Activated CD8-positive, alpha-beta T cell treated with anti-CD3 and anti-CD28 coated beads, Interleukin-2, amount 10 ng/mL, durations not matched to agents 7 days and 5 days (primary cell): Measurements from ENCODE around the gene MLEC. TPM values are rescaled to one million over a fixed set of nuclear protein-coding genes. Genes with fewer than 3 reads are reported as not detected.
A peak's percentile ranks its signal among the peaks of the same experiment; 100 is the strongest.

Experiments used
- ATAC-seq: fragments of 150-1000 bp; cut with Tn5 transposase; one replicate; pipeline ENCODE4 v1.10.0; 2021; ENCODE audit warnings: moderate library complexity
- CTCF ChIA-PET: fragments of 350-600 bp; sonication (Branson Sonifier 250); formaldehyde crosslinking; loops from one replicate; lab custom pipeline; 2021; ENCODE audit warnings: antibody characterized with exemption; lab: Charles Lee
- POLR2A ChIA-PET: fragments of 350-600 bp; sonication (Branson Sonifier 250); formaldehyde crosslinking; loops from one replicate; lab custom pipeline; 2021; ENCODE audit warnings: antibody characterized with exemption; lab: Charles Lee
- DNase-seq: peaks from one replicate; pipeline ENCODE4 v3.0.0-alpha.2; 2020
- H3K27ac Mint-ChIP-seq: one replicate; pipeline ENCODE4 v1.8.0; 2021; ENCODE audit warnings: mild to moderate bottlenecking, mixed read lengths
- H3K27me3 Mint-ChIP-seq: one replicate; pipeline ENCODE4 v1.8.0; 2021; ENCODE audit warnings: low read depth, mixed read lengths
- H3K36me3 Mint-ChIP-seq: one replicate; pipeline ENCODE4 v1.8.0; 2021; ENCODE audit warnings: low read depth, mixed read lengths
- H3K4me1 Mint-ChIP-seq: one replicate; pipeline ENCODE4 v1.8.0; 2021; ENCODE audit warnings: low read depth, mixed read lengths
- H3K4me3 Mint-ChIP-seq: one replicate; pipeline ENCODE4 v1.8.0; 2021; ENCODE audit warnings: mild to moderate bottlenecking, mixed read lengths
- H3K9me3 Mint-ChIP-seq: one replicate; pipeline ENCODE4 v1.8.0; 2022; ENCODE audit warnings: mixed read lengths; ENCODE audit not compliant: insufficient read depth
- total RNA-seq, 2 experiments: library from RNA; stranded (reverse); gene quantifications; one replicate each; pipeline ENCODE4 v1.2.3, GENCODE V29; 2021

MLEC gene
- 100 to 1,000 TPM in 1 of 2 experiments, 10 to 100 TPM in 1; 95.0 to 102 TPM for total RNA-seq

GRCh38 chr12:120686690-120687577, at the start of gene MLEC:
Gene MLEC (plus strand): TSS chr12:120687149. CDS start chr12:120687297, 148 bp downstream.
- Mint-ChIP-seq H3K36me3 (no peaks in the 10 kb centered on the region), H3K9me3 (no peaks in the 10 kb centered on the region), H3K4me3 (peak within 1 kb of the TSS; percentile 93), H3K4me1 (peaks cover 54% of the 10 kb centered on the region), H3K27ac (peak within 1 kb of the TSS; percentile 81), H3K27me3 (no peaks in the 10 kb centered on the region)
- POLR2A ChIA-PET: interaction anchor here (0.6 to 1.7 kb wide), 6 partner anchors 9 to 394 kb away, joined by 3 to 5 read pairs (median 3); partner anchors contain the start of genes COQ5 and RNU4-1
- ATAC-seq (peak; percentile 87), DNase-seq (peak; percentile 99)
- CTCF ChIA-PET: interaction anchor here (0.6 to 10.4 kb wide), 9 partner anchors 13 to 384 kb away, joined by 3 to 98 read pairs (median 3); partner anchors contain the start of genes POP5, SIRT4 and UNC119B

DNA sequence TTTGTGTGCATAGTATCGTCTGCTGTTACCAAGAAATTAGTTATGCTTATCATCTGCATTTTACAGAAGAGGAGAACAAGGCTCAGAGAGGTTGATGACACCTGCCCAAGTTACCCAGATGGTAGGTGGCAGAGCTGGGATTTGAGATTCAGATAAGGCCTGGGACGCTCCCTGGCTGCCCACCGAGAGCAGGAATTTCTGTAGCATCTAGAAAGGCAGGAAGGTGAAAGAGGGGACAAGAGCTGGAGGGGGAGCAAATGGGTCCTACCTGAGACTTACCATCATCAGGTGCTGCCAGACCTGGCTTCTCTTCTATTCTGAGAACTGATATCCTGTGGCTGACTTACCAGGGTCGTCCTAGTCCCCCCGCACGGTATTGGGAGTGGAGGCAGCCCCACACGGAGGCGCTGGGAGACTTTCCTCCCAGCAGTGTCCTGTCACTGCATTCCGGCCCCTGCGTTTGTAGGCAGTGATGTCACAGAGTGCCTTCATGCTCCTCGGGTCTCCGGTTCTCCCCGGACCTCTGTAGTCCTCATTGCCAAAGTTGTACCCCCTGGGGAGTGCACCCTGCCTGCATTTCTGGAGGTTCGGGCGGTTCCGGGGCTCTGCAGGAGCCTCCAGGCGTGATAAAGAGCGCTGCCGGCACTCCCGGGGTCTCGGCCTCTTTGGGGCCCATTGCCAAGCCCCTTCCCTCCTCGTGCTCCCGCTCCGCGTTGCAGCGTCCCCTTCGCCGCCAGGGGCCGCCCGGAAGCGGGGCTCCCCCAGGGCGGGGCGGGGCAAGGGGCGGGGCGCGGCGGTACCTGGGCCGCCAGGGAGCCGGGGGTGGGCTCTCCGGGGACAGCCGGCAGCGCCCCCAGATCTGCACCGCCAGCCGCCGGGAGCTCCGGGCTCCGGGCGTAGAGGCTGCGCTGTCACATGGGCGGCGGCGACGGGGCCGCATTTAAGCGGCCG, 46.9 kb upstream of the MLEC start, which contains the start of gene CABP1:
TSS of gene CABP1 (plus strand) at position 856 of the 951 bp plus-strand sequence. CDS start at position 916, 60 bp downstream.
- Mint-ChIP-seq H3K36me3 (no peaks in the 10 kb centered on the region), H3K27me3 (peaks cover 48% of the 10 kb centered on the region), H3K9me3 (no peaks in the 10 kb centered on the region), H3K27ac (no peak within 1 kb of the TSS), H3K4me1 (peaks cover 6% of the 10 kb centered on the region), H3K4me3 (peak within 1 kb of the TSS; percentile 63)
- ATAC-seq: peak; percentile 87
- ChIA-PET CTCF (interaction anchor here (1.2 to 1.7 kb wide), 2 partner anchors 9 to 332 kb away, joined by 3 to 4 read pairs; no protein-coding TSS in a partner anchor), POLR2A (no interaction called here)
- DNase-seq: peak; percentile 72

- DNase-seq (peak; percentile 75), ATAC-seq (peak; percentile 80)
- Mint-ChIP-seq H3K4me3 (peak overlapping the region; percentile 63), H3K9me3 (no peaks in the 10 kb centered on the region), H3K4me1 (peaks cover 6% of the 10 kb centered on the region), H3K36me3 (no peaks in the 10 kb centered on the region), H3K27ac (no peak overlapping the region), H3K27me3 (peaks cover 56% of the 10 kb centered on the region)
- ChIA-PET POLR2A (no interaction called here), CTCF (interaction anchor here (1.2 to 1.7 kb wide), 2 partner anchors 8 to 331 kb away, joined by 3 to 4 read pairs; no protein-coding TSS in a partner anchor)
Observed at GRCh38 chr12:120640861-120641833, 45.8 kb upstream of the MLEC start.

GRCh38 chr12:120642121-120642520, 44.8 kb upstream of the MLEC start:
- no peak overlapping the region for H3K27ac Mint-ChIP-seq
- peaks cover 53% of the 10 kb centered on the region for H3K27me3 Mint-ChIP-seq
- H3K9me3 Mint-ChIP-seq: no peaks in the 10 kb centered on the region
- ATAC-seq: no peak
- H3K36me3 Mint-ChIP-seq: no peaks in the 10 kb centered on the region
- no peak for DNase-seq
- POLR2A ChIA-PET: no interaction called here
- peak overlapping the region; percentile 63 for H3K4me3 Mint-ChIP-seq
- CTCF ChIA-PET: interaction anchor here (1.2 kb wide), 1 partner anchor 330 kb away, joined by 6 read pairs; no protein-coding TSS in a partner anchor
- peaks cover 10% of the 10 kb centered on the region for H3K4me1 Mint-ChIP-seq

DNA sequence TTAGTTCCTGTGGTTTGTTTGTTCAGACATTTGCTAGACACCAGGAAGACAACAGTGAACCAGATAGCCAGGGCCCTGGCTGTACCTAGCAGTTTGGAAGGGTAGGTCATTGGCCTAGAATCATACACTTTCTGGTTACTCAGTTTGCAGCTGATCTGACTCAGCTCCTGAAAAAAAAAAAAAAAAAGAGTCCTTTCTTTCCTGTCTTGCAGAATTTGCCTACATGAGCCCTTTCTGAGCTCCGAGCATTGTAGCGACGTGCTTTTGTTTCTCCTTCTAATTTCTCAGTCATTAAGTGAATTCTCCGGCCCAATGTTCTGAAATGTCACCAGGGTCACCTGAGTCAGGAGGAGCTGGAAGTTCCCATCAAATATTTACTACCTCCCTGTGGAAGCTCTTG, 44.1 kb upstream of the MLEC start:
- ChIA-PET CTCF (interaction anchor here (1.2 kb wide), 1 partner anchor 329 kb away, joined by 6 read pairs; no protein-coding TSS in a partner anchor), POLR2A (no interaction called here)
- DNase-seq (no peak), ATAC-seq (no peak)
- Mint-ChIP-seq H3K27me3 (peaks cover 50% of the 10 kb centered on the region), H3K9me3 (no peaks in the 10 kb centered on the region), H3K4me1 (peaks cover 11% of the 10 kb centered on the region), H3K27ac (no peak overlapping the region), H3K36me3 (no peaks in the 10 kb centered on the region), H3K4me3 (no peak overlapping the region)

GRCh38 chr12:120643574-120643973, 43.4 kb upstream of the MLEC start:
- no peak for DNase-seq
- Mint-ChIP-seq H3K4me3 (no peak overlapping the region), H3K36me3 (no peaks in the 10 kb centered on the region), H3K27me3 (peaks cover 51% of the 10 kb centered on the region), H3K9me3 (no peaks in the 10 kb centered on the region), H3K4me1 (peaks cover 11% of the 10 kb centered on the region), H3K27ac (no peak overlapping the region)
- POLR2A ChIA-PET: no interaction called here
- CTCF ChIA-PET: interaction anchor here (1.2 to 6.9 kb wide), 3 partner anchors 47 to 328 kb away, joined by 6 to 121 read pairs (median 98); partner anchors contain the start of genes MLEC and POP5
- no peak for ATAC-seq

DNA sequence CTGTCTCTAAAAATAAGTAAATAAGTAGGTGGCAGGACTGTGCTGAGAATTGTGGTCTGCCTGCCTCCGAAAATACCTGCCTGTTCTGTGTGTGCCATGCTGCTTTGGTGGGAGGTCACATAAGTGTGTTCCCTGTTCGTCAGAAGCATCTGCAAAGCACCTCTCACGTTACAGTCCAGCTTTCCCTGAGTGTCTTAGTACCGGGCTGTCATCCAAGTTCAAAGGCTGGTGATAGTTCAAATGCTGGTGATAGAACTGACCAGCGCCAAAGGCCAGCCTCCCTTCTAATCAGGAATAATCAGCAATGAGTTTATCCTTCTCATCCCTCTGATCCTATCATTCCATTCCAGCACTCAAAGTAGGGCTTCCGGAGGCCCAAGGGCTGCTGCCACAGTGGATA, 40.9 kb upstream of the MLEC start:
- Mint-ChIP-seq H3K4me1 (peaks cover 20% of the 10 kb centered on the region), H3K27me3 (peaks cover 64% of the 10 kb centered on the region), H3K9me3 (no peaks in the 10 kb centered on the region), H3K36me3 (no peaks in the 10 kb centered on the region), H3K4me3 (no peak overlapping the region), H3K27ac (no peak overlapping the region)
- POLR2A ChIA-PET: no interaction called here
- ATAC-seq (no peak), DNase-seq (no peak)
- CTCF ChIA-PET: interaction anchor here (0.7 to 6.9 kb wide), 27 partner anchors 11 to 500 kb away, joined by 3 to 121 read pairs (median 5); partner anchors contain the start of genes ACADS, MLEC, POP5 and UNC119B

DNA sequence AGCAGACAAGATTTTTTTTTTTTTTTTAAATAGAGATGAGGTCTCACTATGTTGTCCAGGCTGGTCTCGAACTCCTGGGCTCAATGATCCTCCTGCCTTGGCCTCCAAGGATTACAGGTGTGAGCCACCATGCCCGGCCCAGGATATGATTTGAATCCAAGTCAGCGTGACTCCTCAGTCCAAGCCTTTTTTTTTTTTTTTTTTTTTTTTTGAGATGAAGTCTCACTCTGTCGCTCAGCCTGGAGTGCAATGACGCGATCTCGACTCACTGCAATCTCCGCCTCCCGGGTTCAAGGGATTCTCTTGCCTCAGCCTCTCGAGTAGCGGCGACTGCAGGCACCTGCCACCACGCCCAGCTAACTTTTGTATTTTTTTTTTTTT, 39.6 kb upstream of the MLEC start:
- H3K4me1 Mint-ChIP-seq: peaks cover 14% of the 10 kb centered on the region
- no peaks in the 10 kb centered on the region for H3K9me3 Mint-ChIP-seq
- ChIA-PET POLR2A (no interaction called here), CTCF (interaction anchor here (0.6 to 6.9 kb wide), 27 partner anchors 9 to 703 kb away, joined by 3 to 121 read pairs (median 5); partner anchors contain the start of genes ACADS, MLEC, POP5 and UNC119B)
- no peak for DNase-seq
- H3K27ac Mint-ChIP-seq: no peak overlapping the region
- ATAC-seq: no peak
- H3K4me3 Mint-ChIP-seq: no peak overlapping the region
- H3K27me3 Mint-ChIP-seq: peaks cover 64% of the 10 kb centered on the region
- no peaks in the 10 kb centered on the region for H3K36me3 Mint-ChIP-seq

DNA sequence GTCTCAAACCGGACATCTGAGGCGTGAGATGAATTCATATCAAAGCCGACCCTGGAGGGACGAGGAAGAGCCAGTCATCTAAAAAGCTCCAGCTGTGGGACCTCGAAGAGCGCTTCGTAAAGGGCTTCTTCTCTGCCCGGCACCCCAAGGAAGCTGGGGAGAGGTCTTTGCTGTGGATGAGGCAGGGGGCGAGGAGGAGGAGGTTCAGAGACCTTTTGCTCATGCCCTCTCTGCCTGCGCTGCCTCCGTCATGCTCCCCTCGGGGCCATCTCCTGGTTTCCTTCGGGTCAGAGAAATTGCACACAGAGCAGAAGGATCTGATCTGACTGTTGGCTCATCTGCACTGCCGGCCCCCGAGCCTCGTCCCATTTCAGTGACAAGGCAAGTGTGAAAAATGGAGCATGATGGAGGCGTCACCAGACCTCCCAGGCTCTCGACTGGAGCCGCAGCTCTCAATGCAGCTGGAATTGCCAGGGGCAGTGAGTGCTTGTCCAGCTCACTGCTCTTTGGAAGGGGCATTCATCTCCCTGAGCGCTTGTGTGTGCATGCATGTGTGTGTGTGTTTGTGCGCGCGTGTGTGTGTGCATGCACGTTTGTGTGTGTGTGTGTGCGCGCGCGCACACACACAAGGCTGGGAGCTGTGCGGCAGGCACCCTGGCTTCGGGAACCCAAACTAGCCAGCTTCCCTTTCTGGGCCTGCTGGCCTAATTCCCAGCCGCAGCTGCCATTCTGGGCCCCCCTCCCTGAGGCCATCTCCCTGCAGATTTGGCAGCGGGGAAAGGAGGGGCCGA, 37.3 kb upstream of the MLEC start:
- POLR2A ChIA-PET: interaction anchor here (0.7 kb wide), 1 partner anchor 37 kb away, joined by 3 read pairs; the partner anchor contains the start of gene MLEC
- H3K4me3 Mint-ChIP-seq: peak overlapping the region; percentile 57
- H3K4me1 Mint-ChIP-seq: peaks cover 14% of the 10 kb centered on the region
- peaks cover 54% of the 10 kb centered on the region for H3K27me3 Mint-ChIP-seq
- H3K36me3 Mint-ChIP-seq: no peaks in the 10 kb centered on the region
- CTCF ChIA-PET: interaction anchor here (0.6 to 6.9 kb wide), 51 partner anchors 8 to 364 kb away, joined by 3 to 121 read pairs (median 4); partner anchors contain the start of genes ACADS, CABP1, MLEC and PLA2G1B
- no peaks in the 10 kb centered on the region for H3K9me3 Mint-ChIP-seq
- DNase-seq: no peak
- H3K27ac Mint-ChIP-seq: no peak overlapping the region
- peak; percentile 7 for ATAC-seq
